SKM-1 (cell line): ENCODE data around the gene CHRM1.

Experiments used
- DNase-seq: peaks from one replicate; lab custom pipeline; 2025; ENCODE audit not compliant: unreplicated experiment; lab: John Stamatoyannopoulos, UW

The CHRM1 gene

DNA sequence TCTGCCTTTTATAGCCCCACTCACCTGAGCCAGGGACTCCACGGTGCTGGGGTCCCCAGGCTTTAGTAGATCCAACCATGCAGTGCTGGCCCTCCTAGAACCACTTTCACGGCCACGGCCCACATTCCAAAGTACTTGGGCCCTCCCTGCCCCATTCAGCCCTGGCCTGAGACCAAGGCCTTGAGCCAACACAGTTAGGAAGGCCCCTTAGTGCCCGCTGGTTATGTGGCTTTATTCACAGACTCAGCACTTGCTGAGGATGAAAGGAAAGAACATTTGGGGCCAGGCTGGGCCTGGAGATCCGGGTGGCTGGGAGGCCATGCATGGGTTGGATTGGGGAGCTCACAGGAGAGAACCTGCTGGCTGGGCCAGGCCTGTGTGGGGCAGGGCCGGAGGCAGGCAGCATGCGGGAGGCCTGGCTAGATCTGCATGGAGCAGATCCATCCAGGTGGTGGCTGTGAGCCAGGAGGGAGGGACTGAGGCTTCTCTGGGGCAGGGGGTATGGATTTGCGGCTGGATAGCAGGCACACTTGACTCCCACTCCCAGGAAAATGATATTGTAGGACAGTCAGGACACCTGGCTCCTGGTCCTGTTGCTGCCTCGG, 12.6 kb downstream of the CHRM1 start:
- no peak for DNase-seq

DNA sequence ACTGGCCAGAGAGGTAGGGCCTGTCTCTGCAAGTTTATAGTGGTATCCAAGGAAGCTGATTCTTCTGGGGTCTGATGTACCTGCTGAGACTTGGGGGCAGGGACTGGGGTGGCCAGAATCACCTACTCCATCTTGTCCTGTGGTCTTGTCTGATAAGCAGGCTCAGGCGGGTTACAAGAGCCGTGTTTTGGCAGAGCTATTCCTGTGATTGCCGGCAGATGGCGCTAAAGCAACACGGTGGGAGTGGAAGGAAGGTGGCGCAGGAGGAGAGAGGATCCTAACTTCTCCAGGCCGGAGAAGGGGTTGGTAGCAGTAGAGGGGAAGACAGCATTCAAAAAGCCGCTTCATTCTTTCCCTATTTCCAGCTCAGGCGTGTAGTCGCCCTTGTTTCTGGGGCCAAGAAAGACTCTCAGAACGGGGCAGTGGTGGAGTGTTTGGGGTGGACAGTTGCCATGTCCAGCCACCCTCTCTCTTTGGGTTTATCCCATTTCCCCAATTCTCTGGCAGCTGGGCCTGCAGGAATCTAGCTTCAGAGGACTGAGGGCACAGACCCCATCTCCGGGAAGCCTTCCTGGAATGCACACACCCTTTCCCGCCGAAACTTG, 15.1 kb downstream of the CHRM1 start:
- DNase-seq: peak; percentile 41

DNA sequence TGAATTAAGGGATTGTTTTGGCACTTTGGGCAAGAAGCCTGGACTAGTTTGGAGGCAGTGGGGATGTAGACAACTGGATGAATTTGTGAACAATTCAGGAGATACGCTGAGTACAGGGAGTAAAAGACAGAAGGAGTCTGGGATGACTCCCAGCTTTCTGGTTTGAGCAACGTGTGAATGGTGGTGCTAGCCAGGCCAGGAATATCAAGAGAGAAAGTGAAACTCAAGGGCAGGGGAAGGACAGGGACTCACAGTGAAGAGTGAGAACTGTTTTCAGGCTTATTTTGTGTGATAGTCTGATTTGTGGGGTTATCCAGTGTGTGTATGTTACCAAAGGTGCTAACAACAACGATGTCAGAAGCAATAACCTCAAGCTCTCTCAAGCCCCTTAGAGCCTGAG, 15.9 kb downstream of the CHRM1 start:
- no peak for DNase-seq

DNA sequence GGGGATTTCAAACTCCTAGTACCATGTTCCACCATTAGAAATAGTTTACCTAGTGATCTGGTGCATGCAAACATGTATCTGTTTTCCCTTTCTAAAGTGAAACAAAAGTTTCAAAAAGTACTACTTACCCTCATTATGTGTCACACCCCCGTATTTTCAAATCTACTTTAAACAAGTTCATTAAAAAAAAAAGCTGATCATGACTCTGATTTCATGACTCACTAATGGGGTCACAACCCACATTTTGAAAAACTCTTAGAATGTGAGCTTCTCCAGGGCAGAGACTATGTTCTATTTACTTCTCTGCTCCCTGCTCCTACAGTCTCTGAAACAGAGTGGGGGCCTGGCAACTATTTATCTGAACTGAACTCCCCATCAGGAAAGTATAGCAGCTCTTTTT, 18.2 kb downstream of the CHRM1 start:
- no peak for DNase-seq

DNA sequence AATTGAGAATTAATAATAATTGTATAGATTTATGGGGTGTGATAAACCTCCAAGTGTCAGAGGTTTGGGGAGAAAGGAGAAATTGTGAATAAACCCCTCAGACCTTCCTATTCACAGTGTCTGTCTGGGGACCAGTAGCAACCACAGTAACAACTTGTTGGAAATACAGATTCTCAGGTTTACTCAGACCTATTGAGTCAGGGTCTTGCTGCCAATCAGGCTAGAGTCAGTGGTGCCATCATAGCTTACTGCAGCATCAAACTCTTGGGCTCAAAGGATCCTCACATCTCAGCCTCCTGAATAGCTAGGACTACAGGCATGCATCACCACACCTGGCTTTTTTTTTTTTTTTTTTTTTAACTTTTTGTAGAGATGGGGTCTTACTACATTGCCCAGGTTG, 23.1 kb downstream of the CHRM1 start:
- DNase-seq: no peak

DNA sequence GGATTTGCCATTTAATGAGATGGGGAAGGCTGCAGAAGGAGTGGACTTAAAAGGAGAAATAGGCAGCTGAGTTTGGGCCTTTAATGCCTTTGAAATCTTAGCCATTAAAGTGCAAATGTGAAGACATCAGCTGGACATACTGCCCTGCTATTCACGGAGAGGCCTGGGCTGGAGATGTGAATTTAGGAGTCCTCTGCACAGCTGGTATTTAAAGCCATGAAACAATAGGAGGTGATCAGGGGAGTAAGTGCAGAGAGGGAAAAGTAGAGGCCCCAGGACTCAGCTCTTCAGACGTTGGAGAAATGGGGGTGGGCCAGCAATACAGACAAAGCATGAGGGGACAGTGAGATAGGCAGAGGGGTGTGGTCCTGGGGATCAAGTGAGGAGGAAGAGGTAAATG, 23.9 kb downstream of the CHRM1 start:
- no peak for DNase-seq

DNA sequence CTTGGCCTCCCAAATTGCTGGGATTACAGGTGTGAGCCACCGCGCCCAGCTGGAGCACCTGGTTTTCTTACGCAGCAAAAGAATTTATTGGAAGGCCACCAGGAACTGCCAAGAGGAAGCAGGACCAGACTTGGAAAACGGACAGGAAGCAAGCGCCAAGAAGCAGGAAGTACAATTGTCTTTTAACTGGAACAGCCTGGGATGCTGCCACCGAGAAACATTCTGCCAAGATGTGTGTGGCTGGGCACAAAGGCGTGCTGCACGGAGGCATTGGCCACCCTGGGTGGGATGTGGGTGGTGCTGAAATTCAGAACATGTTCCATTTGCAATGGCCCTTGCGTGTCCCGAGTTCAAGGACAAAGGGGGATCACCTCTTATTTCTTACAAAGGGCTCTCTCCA, 25.1 kb downstream of the CHRM1 start:
- DNase-seq: no peak

DNA sequence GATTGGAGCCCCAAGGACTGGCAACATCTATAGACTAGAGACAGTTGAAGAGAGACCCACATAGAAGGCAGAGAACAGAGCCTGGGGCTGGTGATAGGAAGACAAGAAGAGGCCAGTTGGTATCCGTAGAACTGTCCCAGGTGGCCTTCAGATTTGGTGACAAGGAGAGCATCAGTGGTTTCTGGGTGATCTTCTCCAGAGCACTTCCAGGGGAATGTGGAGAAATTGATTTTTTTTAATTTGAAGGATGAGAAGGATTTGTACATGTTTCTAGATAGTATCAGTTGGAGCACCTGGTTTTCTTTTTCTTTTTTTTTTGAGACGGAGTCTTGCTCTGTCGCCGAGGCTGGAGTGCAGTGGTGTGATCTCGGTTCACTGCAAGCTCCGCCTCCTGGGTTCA, 25.7 kb downstream of the CHRM1 start:
- no peak for DNase-seq

DNA sequence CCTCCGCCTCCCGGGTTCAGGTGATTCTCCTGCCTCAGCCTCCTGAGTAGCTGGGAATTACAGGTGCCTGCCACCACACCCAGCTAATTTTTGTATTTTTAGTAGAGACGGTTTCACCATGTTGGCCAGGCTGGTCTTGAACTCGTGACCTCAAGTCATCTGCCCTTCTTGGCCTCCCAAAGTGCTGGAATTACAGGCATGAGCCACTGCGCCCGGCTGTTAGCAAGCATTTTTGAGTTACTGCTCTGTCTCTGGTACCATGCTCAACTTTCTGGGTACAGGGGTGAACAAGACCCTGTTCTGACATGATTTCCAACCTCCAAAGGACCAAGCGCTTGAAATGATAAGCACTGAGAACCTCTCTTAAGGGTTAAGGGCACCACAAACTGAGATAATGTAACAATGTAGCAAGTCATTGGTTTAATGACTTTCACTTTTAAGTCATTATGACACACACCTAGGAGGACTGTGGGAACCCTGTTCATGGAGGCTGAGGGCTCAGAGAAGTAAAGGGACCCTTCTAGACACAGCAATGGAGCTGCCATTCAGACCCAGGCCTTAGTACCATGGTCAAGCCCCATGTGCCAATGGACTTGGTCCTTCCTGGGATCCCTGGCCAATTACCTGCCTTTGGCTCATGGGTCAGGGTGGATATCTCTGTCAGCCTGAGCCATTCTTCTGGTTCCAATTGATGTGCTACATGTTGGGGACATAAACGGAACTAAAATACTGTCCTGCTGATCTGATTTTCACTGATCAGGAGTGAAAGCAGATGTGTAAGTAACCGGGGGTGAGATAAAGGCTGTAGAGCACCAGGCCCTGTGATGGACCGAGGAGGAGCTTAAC, 28.9 kb downstream of the CHRM1 start:
- DNase-seq: no peak

DNA sequence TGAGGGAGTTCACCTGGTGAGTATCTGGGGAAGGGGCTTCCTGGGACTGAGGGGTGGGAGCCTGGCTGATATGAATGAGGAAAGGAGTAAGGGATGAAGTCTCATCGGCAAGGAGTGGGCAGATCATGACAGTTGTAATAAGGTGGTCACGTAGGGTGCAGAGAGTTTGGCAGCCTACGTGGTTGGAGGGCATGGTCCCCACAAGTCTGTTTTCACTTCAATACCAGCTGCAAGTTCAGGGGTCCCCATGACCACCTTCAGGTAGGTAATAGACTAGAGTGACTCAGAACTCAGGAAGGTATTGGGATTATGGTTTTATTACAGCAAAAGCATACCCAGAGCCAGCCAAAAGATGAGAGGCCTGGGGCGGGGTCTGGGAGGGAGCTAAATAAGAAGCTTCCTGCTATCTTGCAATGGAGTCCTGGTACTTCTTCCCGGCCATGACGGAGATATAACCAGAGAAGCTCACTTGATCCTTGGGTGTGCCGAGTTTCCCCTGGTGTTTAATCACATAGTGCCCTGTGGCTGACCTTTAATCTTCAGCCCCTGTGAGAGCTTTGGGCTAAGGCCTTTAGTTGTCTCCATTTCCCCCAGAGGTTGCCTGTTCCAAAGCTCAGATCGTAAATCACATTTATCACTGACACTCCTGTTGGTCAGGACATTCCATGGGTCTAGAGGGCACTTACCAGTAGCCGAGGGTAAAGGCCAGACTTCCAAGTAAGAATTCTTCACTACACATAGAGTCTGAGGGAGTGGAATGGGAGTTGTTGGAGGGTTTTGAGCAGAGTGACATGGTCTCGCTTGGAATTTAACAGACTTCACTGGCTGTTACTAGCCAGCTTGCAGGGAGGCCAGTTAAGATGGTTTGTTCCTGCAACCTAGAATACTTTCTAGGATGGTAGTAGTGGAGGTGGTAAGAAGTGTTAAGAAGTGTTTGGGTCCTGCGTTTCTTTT, 31.4 kb downstream of the CHRM1 start:
- DNase-seq: no peak

DNA sequence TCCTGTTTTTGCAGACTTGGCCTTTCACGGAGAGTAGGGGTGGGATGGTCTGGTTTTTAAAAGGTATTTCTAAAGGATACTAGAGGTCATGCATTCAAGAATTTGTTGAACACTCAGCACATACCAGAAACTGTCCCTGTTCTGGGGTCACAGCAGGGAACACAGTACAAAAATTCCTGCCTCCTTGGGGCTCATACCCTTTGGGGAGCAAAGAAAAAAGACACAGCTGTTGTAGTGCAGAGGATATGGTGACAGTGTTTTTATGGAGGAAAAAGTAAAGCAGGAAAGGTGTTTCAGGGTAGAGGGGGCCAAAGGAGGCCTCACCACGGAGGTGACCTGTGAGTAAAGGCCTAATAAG, 32.1 kb downstream of the CHRM1 start:
- DNase-seq: no peak

DNA sequence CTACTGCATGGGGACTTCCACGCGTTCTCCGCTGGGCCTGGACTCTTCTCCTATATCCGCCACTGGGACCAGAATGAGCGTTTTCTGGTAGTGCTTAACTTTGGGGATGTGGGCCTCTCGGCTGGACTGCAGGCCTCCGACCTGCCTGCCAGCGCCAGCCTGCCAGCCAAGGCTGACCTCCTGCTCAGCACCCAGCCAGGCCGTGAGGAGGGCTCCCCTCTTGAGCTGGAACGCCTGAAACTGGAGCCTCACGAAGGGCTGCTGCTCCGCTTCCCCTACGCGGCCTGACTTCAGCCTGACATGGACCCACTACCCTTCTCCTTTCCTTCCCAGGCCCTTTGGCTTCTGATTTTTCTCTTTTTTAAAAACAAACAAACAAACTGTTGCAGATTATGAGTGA, 32.8 kb downstream of the CHRM1 start:
- DNase-seq: no peak

DNA sequence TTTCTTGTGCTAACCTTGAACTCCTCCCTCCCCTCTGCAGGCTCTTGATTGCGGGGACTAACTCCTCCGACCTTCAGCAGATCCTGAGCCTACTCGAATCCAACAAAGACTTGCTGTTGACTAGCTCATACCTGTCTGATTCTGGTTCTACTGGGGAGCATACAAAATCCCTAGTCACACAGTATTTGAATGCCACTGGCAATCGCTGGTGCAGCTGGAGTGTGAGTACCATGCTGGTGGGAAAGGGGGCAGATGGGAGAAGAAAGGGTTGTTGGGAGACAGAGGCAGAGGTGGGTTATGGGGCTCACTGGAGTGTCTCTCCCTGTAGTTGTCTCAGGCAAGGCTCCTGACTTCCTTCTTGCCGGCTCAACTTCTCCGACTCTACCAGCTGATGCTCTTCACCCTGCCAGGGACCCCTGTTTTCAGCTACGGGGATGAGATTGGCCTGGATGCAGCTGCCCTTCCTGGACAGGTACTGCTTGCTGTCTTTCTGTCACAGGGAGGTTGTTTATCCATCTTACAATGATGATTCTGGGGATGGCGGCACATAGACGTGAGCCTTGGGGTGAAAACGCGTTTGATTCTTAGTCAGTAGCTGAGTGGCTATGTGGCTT, 35.9 kb downstream of the CHRM1 start:
- DNase-seq: no peak

DNA sequence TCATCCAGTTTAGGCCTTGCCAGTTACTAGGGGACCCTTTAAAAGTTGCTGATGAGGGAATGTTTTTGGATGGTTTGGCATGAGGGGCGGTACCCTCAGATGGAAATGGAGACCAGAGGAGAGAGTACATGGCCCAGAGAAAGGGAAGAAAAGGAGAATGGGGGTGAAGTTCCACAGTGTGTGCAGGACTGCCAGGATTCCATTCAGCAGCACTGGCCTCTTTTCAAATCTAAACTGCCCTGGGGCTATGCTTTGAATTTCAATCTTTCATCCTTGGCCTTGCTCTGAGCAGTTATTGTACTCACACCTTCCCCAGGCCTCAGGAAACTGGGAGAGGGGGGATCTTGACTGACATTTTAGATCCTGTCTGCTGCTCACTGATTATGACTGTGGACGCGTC, 37.5 kb downstream of the CHRM1 start:
- no peak for DNase-seq

DNA sequence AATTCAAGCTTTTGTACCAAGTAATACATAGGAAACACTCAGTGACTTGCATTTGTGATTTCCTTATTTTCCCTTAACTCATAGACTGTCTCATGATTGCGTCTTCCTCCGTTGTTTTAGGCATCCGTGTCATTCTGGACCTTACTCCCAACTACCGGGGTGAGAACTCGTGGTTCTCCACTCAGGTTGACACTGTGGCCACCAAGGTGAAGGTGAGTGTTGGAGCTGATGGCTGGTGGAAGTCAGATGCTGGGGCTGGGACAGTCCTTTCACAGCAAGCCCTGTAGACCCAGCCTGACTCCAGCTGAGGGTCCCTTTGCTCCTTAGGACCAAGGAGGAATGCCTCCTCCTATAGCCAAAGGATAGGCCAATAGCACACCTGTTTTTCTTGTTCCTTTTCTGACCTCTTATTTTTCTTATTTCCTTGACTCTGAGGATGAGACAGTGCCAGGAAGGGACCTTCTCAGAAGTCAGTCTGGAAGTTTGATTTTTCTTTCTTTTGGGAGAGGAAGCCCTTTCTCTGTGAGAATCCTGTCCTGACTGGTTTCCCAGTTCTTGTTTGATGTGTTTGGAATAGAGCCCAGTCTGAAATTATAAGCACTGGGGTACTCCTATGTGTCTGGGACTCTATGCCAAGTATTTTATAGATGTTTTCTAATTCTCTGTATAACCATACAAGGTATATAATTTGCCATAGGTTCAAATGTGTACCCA, 38.2 kb downstream of the CHRM1 start:
- DNase-seq: no peak

DNA sequence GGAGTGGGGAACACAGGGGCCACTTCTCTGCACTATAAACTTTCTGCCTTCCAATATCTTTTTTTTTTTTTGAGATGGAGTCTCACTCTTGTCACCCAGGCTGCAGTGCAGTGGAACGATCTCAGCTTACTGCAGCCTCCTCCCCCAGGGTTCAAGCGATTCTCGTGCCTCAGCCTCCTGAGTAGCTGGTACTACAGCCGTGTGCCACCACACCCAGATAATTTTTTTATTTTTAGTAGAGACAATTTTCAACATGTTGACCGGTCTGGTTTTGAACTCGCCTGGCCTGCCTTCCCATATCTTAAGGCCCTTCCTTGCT, 38.8 kb downstream of the CHRM1 start:
- no peak for DNase-seq

DNA sequence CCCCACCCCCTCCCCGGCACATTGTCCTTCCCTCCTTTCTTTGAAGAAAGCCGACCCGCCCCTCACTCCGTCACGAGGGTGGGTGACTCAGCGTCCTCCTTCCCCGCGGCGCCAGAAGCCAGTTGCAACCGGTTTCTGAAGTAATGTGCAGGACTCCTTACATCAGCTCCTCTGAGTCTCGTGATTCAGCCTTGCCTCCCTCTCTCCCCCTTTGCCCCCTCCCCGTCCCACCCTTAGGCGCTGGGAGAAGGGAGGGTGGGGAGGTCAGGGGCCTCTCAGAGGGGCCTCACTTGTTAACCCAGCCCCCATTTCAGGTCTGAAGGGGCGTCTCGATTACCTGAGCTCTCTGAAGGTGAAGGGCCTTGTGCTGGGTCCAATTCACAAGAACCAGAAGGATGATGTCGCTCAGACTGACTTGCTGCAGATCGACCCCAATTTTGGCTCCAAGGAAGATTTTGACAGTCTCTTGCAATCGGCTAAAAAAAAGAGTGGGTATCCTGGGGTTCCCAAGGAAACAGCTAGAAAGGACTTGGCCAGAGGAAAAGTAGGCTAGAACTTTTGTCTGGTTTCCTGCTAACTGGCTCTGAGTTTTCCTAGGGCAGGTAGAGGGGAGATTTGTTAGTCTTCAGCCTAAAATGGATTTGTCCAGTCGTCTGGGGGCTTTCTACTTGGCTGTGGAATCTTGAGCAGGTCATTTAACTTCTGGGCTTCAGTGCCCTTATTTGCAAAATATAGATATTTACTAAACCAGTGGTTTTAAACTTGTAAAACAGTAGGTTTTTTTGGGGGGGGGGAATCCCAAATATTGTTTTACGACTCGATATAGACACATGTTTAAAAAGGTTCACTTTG, 39.4 kb downstream of the CHRM1 start:
- peak; percentile 97 for DNase-seq

DNA sequence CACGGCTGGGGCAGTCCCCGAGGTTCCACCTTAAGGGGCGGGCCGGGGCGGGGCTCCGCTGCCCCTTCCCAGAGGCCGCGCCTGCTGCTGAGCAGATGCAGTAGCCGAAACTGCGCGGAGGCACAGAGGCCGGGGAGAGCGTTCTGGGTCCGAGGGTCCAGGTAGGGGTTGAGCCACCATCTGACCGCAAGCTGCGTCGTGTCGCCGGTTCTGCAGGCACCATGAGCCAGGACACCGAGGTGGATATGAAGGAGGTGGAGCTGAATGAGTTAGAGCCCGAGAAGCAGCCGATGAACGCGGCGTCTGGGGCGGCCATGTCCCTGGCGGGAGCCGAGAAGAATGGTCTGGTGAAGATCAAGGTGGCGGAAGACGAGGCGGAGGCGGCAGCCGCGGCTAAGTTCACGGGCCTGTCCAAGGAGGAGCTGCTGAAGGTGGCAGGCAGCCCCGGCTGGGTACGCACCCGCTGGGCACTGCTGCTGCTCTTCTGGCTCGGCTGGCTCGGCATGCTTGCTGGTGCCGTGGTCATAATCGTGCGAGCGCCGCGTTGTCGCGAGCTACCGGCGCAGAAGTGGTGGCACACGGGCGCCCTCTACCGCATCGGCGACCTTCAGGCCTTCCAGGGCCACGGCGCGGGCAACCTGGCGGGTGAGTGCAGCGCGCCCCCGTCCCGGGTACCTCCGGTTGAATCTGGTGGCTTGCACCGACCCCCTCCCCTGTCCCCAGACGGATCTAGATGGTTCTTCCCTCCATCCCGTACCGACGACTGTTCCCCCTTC, 40.2 kb downstream of the CHRM1 start, which contains the start of gene SLC3A2:
Gene SLC3A2, plus strand, starts transcription at position 94 of the 776 bp plus-strand sequence. Its CDS starts 128 bp downstream, at position 222.
- peak; percentile 81 for DNase-seq
